Measurements from ENCODE around the gene TNRC6B. TPM values are rescaled to one million over a fixed set of nuclear protein-coding genes. Genes with fewer than 3 reads are reported as not detected.

TNRC6B gene
- total and polyA plus RNA-seq, 2 of the 13 experiments (the other 11 are each of a cell fraction or from before 2014, with no cell fraction given) = 8.9 to 13.2 TPM

DNA sequence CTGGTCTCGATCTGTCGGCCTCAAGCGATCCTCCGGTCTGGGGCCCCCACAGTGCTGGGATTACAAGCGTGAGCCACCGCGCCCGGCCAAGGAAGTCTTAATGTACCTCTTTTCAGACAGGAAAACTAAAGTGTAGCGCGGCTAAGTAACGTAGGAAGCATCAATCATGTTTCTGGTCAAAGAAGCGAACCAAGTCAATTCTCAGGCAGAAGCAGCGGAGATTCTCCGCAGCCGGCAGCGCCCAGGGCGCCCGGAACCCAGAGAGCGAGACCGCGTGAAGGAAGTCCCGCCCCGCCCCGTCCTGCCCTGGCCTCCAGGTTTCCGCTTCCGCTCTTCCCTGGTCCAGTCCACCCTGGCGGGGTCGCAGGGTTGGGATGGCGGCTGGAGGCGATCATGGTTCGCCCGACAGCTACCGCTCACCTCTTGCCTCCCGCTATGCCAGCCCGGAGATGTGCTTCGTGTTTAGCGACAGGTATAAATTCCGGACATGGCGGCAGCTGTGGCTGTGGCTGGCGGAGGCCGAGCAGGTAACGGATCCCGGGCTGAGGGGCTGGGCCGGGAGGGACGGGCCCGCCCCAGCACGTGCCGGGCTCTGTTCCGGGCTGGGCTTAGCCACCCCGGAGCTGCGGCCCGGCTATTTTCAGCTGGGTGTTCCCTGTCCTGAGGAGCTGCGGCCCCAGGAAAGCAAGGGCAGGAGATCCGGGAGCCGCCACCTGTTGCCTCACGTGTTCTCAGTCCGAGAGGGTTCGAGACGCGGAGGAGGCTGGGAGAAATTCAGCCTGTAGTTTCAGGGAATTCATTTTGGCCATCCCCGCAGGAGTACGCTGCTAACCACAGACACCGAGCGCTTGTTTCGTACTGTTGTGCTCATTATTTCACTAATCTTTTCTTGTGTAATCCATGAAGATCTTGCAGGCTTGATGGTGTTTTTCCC is 168.7 kb downstream of the TNRC6B start, which contains the start of gene ADSL (continued):
- TF ChIP-seq, protein P1, sequence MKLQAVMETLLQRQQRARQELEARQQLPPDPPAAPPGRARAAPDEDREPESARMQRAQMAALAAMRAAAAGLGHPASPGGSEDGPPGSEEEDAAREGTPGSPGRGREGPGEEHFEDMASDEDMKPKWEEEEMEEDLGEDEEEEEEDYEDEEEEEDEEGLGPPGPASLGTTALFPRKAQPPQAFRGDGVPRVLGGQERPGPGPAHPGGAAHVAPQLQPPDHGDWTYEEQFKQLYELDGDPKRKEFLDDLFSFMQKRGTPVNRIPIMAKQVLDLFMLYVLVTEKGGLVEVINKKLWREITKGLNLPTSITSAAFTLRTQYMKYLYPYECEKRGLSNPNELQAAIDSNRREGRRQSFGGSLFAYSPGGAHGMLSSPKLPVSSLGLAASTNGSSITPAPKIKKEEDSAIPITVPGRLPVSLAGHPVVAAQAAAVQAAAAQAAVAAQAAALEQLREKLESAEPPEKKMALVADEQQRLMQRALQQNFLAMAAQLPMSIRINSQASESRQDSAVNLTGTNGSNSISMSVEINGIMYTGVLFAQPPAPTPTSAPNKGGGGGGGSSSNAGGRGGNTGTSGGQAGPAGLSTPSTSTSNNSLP (IDR thresholded peaks at IDR 0.05; ENCODE audit: low read depth, low read length) = no peak
- peak; percentile 32; the same call in 1 of the 2 replicates for TF ChIP-seq ZNF652 (CRISPR knock-in tag; IDR thresholded peaks at IDR 0.05; ENCODE audit: borderline replicate concordance, low read depth)
- TF ChIP-seq GZF1 (CRISPR knock-in tag; IDR thresholded peaks at IDR 0.05) = no peak
- TF ChIP-seq ZFAT (CRISPR knock-in tag; conservative IDR thresholded peaks at IDR 0.05) = no peak
- no peak for TF ChIP-seq NFRKB (IDR thresholded peaks at IDR 0.05)
- no peak for TF ChIP-seq ZMYM2 (CRISPR knock-in tag; IDR thresholded peaks at IDR 0.05)
- peak; percentile 89 for TF ChIP-seq ZFP36L1 (CRISPR knock-in tag; IDR thresholded peaks at IDR 0.05)
- TF ChIP-seq HMG20A (CRISPR knock-in tag; IDR thresholded peaks at IDR 0.05; ENCODE audit: borderline replicate concordance) = no peak
- TF ChIP-seq, protein P2, sequence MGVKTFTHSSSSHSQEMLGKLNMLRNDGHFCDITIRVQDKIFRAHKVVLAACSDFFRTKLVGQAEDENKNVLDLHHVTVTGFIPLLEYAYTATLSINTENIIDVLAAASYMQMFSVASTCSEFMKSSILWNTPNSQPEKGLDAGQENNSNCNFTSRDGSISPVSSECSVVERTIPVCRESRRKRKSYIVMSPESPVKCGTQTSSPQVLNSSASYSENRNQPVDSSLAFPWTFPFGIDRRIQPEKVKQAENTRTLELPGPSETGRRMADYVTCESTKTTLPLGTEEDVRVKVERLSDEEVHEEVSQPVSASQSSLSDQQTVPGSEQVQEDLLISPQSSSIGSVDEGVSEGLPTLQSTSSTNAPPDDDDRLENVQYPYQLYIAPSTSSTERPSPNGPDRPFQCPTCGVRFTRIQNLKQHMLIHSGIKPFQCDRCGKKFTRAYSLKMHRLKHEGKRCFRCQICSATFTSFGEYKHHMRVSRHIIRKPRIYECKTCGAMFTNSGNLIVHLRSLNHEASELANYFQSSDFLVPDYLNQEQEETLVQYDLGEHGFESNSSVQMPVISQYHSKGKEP (CRISPR knock-in tag; IDR thresholded peaks at IDR 0.05) = no peak
- TF ChIP-seq SAP130 (CRISPR knock-in tag; IDR thresholded peaks at IDR 0.05; ENCODE audit: low read depth) = peak; percentile 99
- peak; percentile 95 for TF ChIP-seq NR2C2 (CRISPR knock-in tag; IDR thresholded peaks at IDR 0.05; ENCODE audit: borderline replicate concordance)
- no peak; the same call in 1 of the 2 replicates for TF ChIP-seq SP140L (CRISPR knock-in tag; IDR thresholded peaks at IDR 0.05; ENCODE audit: borderline replicate concordance)
- peak; percentile 79 for TF ChIP-seq ZNF746 (CRISPR knock-in tag; IDR thresholded peaks at IDR 0.05)
- no peak for TF ChIP-seq MZF1 (CRISPR knock-in tag; IDR thresholded peaks at IDR 0.05; ENCODE audit: borderline replicate concordance)
- no peak for TF ChIP-seq STAG1 (CRISPR knock-in tag; IDR thresholded peaks at IDR 0.05)
- TF ChIP-seq, protein P3, sequence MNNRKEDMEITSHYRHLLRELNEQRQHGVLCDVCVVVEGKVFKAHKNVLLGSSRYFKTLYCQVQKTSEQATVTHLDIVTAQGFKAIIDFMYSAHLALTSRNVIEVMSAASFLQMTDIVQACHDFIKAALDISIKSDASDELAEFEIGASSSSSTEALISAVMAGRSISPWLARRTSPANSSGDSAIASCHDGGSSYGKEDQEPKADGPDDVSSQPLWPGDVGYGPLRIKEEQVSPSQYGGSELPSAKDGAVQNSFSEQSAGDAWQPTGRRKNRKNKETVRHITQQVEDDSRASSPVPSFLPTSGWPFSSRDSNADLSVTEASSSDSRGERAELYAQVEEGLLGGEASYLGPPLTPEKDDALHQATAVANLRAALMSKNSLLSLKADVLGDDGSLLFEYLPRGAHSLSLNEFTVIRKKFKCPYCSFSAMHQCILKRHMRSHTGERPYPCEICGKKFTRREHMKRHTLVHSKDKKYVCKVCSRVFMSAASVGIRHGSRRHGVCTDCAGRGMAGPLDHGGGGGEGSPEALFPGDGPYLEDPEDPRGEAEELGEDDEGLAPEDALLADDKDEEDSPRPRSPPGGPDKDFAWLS (CRISPR knock-in tag; IDR thresholded peaks at IDR 0.05; ENCODE audit: borderline replicate concordance) = no peak
- TF ChIP-seq MIER3 (CRISPR knock-in tag; IDR thresholded peaks at IDR 0.05; ENCODE audit: borderline replicate concordance) = peak; percentile 81; the same call in 1 of the 2 replicates
- TF ChIP-seq PITX1 (CRISPR knock-in tag; IDR thresholded peaks at IDR 0.05) = peak; percentile 77
- TF ChIP-seq NR1H2 (CRISPR knock-in tag; IDR thresholded peaks at IDR 0.05; ENCODE audit: borderline replicate concordance, low read depth) = no peak
- peak; percentile 93; the same call in 1 of the 2 replicates for TF ChIP-seq ZNF251 (CRISPR knock-in tag; IDR thresholded peaks at IDR 0.05)
- TF ChIP-seq, protein P4, sequence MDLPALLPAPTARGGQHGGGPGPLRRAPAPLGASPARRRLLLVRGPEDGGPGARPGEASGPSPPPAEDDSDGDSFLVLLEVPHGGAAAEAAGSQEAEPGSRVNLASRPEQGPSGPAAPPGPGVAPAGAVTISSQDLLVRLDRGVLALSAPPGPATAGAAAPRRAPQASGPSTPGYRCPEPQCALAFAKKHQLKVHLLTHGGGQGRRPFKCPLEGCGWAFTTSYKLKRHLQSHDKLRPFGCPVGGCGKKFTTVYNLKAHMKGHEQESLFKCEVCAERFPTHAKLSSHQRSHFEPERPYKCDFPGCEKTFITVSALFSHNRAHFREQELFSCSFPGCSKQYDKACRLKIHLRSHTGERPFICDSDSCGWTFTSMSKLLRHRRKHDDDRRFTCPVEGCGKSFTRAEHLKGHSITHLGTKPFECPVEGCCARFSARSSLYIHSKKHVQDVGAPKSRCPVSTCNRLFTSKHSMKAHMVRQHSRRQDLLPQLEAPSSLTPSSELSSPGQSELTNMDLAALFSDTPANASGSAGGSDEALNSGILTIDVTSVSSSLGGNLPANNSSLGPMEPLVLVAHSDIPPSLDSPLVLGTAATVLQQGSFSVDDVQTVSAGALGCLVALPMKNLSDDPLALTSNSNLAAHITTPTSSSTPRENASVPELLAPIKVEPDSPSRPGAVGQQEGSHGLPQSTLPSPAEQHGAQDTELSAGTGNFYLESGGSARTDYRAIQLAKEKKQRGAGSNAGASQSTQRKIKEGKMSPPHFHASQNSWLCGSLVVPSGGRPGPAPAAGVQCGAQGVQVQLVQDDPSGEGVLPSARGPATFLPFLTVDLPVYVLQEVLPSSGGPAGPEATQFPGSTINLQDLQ (CRISPR knock-in tag; IDR thresholded peaks at IDR 0.05) = no peak
